Tibial nerve (tissue), 4 donors: ENCODE measurements around the gene EFHD2. TPM values are rescaled to one million over a fixed set of nuclear protein-coding genes. Genes with fewer than 3 reads are reported as not detected.
"Not testable (repeated sequence)": the region's sequence is repeated elsewhere in the genome, so short reads cannot be mapped to it uniquely, and the experiment has no call there.

ENCODE experiments used
- DNase-seq, 2 donors: peaks; one replicate each; pipeline ENCODE4 v3.0.0-alpha.2; 2019; ENCODE audit warnings: low spot score in 2 of 2
- H3K27ac ChIP-seq, 4 donors: fragments of 200-600 bp; sonication (generic) in 3 of 4; one replicate each; pipeline ENCODE4 v1.5.1; 2017 to 2019; ENCODE audit warnings: mild to moderate bottlenecking in 1 of 4
- H3K27me3 ChIP-seq, 2 donors: fragments of 200-600 bp; sonication (generic) in 1 of 2; one replicate each; pipeline versions ENCODE4 v1.5.1 to v1.6.0; 2017 to 2019
- H3K36me3 ChIP-seq, 3 donors: fragments of 200-600 bp; sonication (generic); one replicate each; pipeline ENCODE4 v1.5.1; 2018 to 2019
- H3K4me1 ChIP-seq, 4 donors: fragments of 200-600 bp; sonication (generic) in 3 of 4; one replicate each; pipeline ENCODE4 v1.5.1; 2017 to 2019
- H3K4me3 ChIP-seq, 4 donors: fragments of 200-600 bp; sonication (generic) in 3 of 4; one replicate each; pipeline ENCODE4 v1.5.1; 2017 to 2019; ENCODE audit warnings: mild to moderate bottlenecking in 1 of 4, moderate library complexity in 1 of 4
- H3K9me3 ChIP-seq, 4 donors: fragments of 200-600 bp; sonication (generic) in 3 of 4; one replicate each; pipeline ENCODE4 v1.5.1; 2017 to 2019
- EP300 ChIP-seq, 2 donors: sonication (generic); formaldehyde crosslinking; IDR thresholded peaks; one replicate each; pipeline ENCODE4 v1.6.1; 2017; ENCODE audit warnings: antibody characterized with exemption in 2 of 2, mild to moderate bottlenecking in 1 of 2
- POLR2A ChIP-seq, 2 donors: fragments of 450-650 bp; IDR thresholded peaks; one replicate each; pipeline ENCODE4 v1.6.1; 2017; ENCODE audit warnings: antibody characterized with exemption in 2 of 2, mild to moderate bottlenecking in 2 of 2, moderate library complexity in 2 of 2
- WGBS, 2 donors: methylation state at CpG; one replicate each; pipeline ENCODE4 v1.1.5; 2018; 5-methylcytosine and 5-hydroxymethylcytosine counted together
- total RNA-seq, 4 donors: library from RNA; depleted of rRNA; stranded (reverse); fragments of >200 nt; gene quantifications; one replicate each; pipeline ENCODE4 v1.1.0, GENCODE V29; 2016
- TF ChIP-seq, protein P1 (sequence below), 5 experiments: fragments of 200-600 bp in 3 of 5; fragments of 450-650 bp in 2 of 5; sonication (generic) in 3 of 5; IDR thresholded peaks; one replicate each; pipeline ENCODE4 v1.5.1; 2016 to 2019; ENCODE audit warnings: antibody characterized with exemption in 5 of 5, mild to moderate bottlenecking in 3 of 5, moderate library complexity in 2 of 5

The EFHD2 gene
- total RNA-seq, 4 donors from 2014 or later: 17.0 to 61.5 (median 29.6) TPM

DNA sequence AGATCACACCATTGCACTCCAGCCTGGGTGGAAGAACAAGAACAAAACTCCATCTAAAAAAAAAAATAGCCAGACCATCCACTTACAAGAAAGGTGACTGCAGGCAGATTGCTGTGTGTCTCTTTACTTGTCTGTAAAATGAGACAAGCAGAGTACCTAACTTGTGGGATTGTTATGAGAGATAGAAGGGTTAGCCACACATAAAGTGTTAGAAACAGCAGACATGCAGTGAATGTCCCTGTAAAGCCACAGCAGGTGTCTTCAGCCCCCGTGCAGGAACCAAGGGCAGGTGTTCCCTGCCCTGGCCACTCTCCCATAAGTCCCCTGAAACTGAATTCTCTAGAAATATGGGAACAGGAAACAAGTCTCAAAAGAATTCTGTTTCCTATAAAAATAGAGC lies 40.8 kb upstream of the EFHD2 start:
- H3K4me3 ChIP-seq: no peak overlapping the region
- 62 to 71% methylated on average over 1 of the region's 1 CpG for WGBS, 2 donors
- DNase-seq: no peak
- no peaks in the 10 kb centered on the region for H3K36me3 ChIP-seq
- H3K4me1 ChIP-seq: peaks cover 0 to 7% (median 0%) of the 10 kb centered on the region in 4 donors
- H3K27me3 ChIP-seq: no peaks in the 10 kb centered on the region
- no peaks in the 10 kb centered on the region for H3K9me3 ChIP-seq
- no peak for TF ChIP-seq EP300 (IDR thresholded peaks at IDR 0.05)
- TF ChIP-seq, protein P1, sequence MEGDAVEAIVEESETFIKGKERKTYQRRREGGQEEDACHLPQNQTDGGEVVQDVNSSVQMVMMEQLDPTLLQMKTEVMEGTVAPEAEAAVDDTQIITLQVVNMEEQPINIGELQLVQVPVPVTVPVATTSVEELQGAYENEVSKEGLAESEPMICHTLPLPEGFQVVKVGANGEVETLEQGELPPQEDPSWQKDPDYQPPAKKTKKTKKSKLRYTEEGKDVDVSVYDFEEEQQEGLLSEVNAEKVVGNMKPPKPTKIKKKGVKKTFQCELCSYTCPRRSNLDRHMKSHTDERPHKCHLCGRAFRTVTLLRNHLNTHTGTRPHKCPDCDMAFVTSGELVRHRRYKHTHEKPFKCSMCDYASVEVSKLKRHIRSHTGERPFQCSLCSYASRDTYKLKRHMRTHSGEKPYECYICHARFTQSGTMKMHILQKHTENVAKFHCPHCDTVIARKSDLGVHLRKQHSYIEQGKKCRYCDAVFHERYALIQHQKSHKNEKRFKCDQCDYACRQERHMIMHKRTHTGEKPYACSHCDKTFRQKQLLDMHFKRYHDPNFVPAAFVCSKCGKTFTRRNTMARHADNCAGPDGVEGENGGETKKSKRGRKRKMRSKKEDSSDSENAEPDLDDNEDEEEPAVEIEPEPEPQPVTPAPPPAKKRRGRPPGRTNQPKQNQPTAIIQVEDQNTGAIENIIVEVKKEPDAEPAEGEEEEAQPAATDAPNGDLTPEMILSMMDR (IDR thresholded peaks at IDR 0.05): no peak
- TF ChIP-seq POLR2A (IDR thresholded peaks at IDR 0.05): no peak
- H3K27ac ChIP-seq: no peak overlapping the region

DNA sequence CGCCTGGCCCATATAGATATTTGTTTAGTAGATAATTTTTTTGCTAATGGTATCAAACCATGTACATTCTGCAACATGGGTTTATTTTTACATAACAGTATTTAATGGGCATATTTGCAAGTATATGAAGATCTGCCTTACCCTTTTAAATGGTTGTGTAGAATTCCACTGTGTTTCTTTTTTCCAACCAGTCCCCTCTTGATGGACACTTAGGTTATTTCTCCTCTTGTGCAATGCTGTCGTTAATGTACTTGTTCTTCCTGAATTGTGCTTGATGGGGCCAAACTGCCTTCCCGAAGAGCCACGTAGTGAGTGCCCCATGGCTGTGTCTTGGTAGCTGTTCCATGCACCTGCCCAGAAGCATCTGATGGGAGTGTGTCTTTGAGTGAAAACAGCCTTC lies 39.4 kb upstream of the EFHD2 start:
- H3K27me3 ChIP-seq: no peaks in the 10 kb centered on the region
- TF ChIP-seq EP300 (IDR thresholded peaks at IDR 0.05) (no peak), POLR2A (IDR thresholded peaks at IDR 0.05) (no peak)
- TF ChIP-seq, protein P1 (IDR thresholded peaks at IDR 0.05): no peak
- peaks cover 0 to 7% (median 0%) of the 10 kb centered on the region in 4 donors for H3K4me1 ChIP-seq
- 92 to 94% methylated on average over 4 of the region's 4 CpGs for WGBS, 2 donors
- no peak overlapping the region for H3K4me3 ChIP-seq
- no peak overlapping the region for H3K27ac ChIP-seq
- no peaks in the 10 kb centered on the region for H3K9me3 ChIP-seq
- no peak for DNase-seq
- no peaks in the 10 kb centered on the region for H3K36me3 ChIP-seq

DNA sequence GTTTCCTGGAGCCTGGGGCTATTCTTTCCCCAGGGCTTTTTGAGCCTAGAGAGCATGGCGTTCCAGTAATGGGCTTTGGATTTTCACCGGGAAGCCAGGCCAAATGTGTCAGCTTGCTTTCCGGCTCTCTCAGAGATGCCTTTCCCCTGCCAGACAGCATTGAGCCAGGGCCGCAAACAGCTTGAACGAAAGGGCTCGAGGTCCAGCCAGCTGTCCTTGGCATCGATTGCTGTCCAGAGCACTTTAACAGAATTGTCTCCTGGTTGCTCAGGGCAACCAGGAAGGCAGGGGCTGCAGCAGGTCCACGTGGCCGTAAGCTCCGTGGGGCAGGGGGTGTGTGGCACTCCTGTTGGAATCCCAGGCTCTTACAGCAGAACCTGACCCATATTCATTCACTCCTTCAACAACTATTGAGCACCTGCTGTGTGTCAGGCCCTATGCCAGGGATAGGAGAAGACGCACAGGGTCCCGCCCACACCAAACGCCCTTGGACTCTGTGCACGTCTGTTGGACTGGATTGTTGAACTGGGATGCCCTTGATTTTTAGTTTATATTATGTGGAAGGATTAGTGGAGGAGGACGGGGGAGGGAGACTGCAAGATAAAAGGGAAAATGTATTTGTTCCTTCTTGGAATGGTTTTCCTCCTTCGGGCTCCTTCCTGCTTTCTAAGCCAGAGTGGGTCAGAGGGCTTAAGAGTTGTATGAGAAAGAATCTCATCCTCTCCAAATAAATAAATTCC lies 38.7 kb upstream of the EFHD2 start:
- Histone ChIP-seq H3K4me1 (peaks cover 0 to 7% (median 0%) of the 10 kb centered on the region in 4 donors), H3K36me3 (no peaks in the 10 kb centered on the region), H3K9me3 (no peaks in the 10 kb centered on the region), H3K27ac (no peak overlapping the region), H3K27me3 (no peaks in the 10 kb centered on the region), H3K4me3 (no peak overlapping the region)
- WGBS, 2 donors: 48 to 54% methylated on average over 11 to 16 of the region's 16 CpGs
- TF ChIP-seq, protein P1 (IDR thresholded peaks at IDR 0.05): no peak
- TF ChIP-seq POLR2A (IDR thresholded peaks at IDR 0.05): no peak
- no peak for TF ChIP-seq EP300 (IDR thresholded peaks at IDR 0.05)
- no peak for DNase-seq

DNA sequence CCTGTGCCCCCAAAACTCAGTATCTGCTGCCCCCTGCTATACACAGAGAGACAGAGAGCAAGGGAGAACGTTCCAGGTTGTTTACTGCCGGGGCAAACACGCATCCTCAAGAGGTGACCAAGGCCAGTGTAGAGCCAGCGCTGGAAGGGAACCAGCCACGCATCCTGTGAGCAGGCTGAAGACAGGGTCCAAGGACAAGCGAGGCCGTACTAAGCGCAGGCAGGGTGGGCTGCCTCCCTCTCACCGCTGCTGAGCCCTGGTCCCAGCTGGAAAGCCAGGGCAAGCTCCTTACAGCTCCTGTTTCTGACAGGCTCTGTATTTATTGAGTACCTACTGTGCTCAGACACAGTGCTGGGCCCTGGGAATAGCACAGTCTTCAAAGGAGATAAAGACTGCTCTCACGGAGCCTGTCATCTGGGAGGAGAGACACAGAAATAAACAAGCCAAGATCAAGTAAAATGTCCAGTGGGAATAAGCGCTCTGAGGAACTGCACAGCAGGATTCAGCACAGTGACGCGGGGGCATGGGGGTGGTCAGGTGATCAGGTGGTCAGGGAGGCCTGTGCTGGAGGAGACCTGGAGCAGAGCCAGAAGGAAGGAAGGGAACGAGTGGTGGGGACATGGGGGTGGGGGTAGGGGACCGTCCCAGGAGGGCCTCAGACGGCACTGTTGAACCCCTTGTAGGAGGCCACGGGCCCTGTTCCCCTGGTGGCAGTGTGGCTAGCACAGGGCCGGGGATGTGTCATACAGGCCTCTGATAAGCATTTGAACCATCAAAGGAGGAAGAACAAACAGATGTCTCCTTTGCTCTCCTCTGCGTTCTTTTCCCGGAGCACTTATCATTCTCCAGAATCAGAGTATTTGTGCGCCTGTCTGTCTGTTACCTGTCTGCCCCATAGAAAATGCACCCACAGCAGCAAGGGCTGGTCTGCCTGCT lies 37.8 kb upstream of the EFHD2 start:
- Histone ChIP-seq H3K4me1 (peaks cover 0 to 7% (median 0%) of the 10 kb centered on the region in 4 donors), H3K4me3 (no peak overlapping the region), H3K36me3 (no peaks in the 10 kb centered on the region), H3K9me3 (no peaks in the 10 kb centered on the region), H3K27me3 (no peaks in the 10 kb centered on the region), H3K27ac (no peak overlapping the region)
- no peak for DNase-seq
- TF ChIP-seq, protein P1 (IDR thresholded peaks at IDR 0.05): no peak
- no peak for TF ChIP-seq POLR2A (IDR thresholded peaks at IDR 0.05)
- TF ChIP-seq EP300 (IDR thresholded peaks at IDR 0.05): no peak
- WGBS, 2 donors: 69 to 84% methylated on average over 15 to 21 of the region's 21 CpGs

DNA sequence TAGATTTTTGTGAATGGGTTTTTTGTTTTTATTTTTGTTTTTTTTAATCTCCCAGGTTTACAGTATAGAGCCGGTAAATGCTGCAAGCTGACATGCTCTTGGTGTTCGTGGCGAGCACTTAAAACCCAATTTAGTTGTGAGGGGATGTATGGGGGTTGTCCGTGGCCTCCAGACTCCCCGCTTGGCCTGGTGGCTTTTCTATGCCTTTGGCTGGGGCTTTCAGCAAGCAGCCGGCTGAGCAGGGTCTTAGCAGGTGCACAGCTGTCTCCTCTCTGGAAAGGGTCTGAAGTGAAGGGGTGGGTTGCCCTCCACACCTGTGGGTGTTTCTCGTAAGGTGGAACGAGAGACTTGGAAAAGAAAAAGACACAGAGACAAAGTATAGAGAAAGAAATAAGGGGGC lies 31.0 kb upstream of the EFHD2 start:
- 80 to 84% methylated on average over 8 of the region's 8 CpGs for WGBS, 2 donors
- DNase-seq: no peak
- Histone ChIP-seq H3K27ac (no peak overlapping the region), H3K4me3 (no peak overlapping the region), H3K4me1 (no peaks in the 10 kb centered on the region), H3K9me3 (no peaks in the 10 kb centered on the region), H3K36me3 (no peaks in the 10 kb centered on the region), H3K27me3 (no peaks in the 10 kb centered on the region)
- TF ChIP-seq EP300 (IDR thresholded peaks at IDR 0.05): no peak
- TF ChIP-seq POLR2A (IDR thresholded peaks at IDR 0.05): no peak
- TF ChIP-seq, protein P1 (IDR thresholded peaks at IDR 0.05): no peak

DNA sequence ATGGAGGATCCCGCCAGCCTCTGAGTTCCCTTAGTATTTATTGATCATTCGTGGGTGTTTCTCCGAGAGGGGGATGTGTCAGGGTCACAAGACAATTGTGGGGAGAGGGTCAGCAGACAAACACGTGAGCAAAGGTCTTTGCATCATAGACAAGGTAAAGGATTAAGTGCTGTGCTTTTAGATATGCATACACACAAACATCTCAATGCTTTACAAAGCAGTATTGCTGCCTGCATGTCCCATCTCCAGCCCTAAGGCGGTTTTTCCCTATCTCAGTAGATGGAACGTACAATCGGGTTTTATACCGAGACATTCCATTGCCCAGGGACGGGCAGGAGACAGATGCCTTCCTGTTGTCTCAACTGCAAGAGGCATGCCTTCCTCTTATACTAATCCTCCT lies 30.5 kb upstream of the EFHD2 start:
- not testable (repeated sequence) for H3K4me3 ChIP-seq, DNase-seq, H3K27ac ChIP-seq, H3K27me3 ChIP-seq, H3K4me1 ChIP-seq, H3K36me3 ChIP-seq, H3K9me3 ChIP-seq
- WGBS, 2 donors: 37 to 59% methylated on average over 9 of the region's 9 CpGs
